ENCODE measurements around the gene PCDH15. TPM values are rescaled to one million over a fixed set of nuclear protein-coding genes. Genes with fewer than 3 reads are reported as not detected.

The PCDH15 gene
- total and polyA plus RNA-seq, 2 of the 13 experiments (the other 11 are each of a cell fraction or from before 2014, with no cell fraction given): not detected

- no peak for TF ChIP-seq SETDB1 (CRISPR knock-in tag; IDR thresholded peaks at IDR 0.05; ENCODE audit: borderline replicate concordance)
- TF ChIP-seq HDAC6 (IDR thresholded peaks at IDR 0.05; ENCODE audit: low read depth, low read length): no peak
- no peak for TF ChIP-seq PPARG (CRISPR knock-in tag; conservative IDR thresholded peaks at IDR 0.05)
- TF ChIP-seq FOXP4 (CRISPR knock-in tag; IDR thresholded peaks at IDR 0.05): no peak
These were observed 7.3 kb upstream of the PCDH15 start (continued) for GRCh38 chr10:54808186-54808935.

GRCh38 chr10:54799506-54799905 lies 1.5 kb downstream of the PCDH15 start:
- Histone ChIP-seq H4K20me1 (ENCODE audit: insufficient read depth, low read length) (no peaks in the 10 kb centered on the region), H3K27ac (ENCODE audit: extremely low read length, insufficient read depth, low read length) (no peak overlapping the region), H3K9me3 (ENCODE audit: low read length) (no peaks in the 10 kb centered on the region), H3K9ac (ENCODE audit: insufficient read depth, low read depth, low read length) (no peak overlapping the region), H3K4me3 (replicated peaks in 1 of 3; ENCODE audit: insufficient read depth in 1 of 3, low read depth in 2 of 3, low read length in 3 of 3) (no peak overlapping the region), H3K36me3 (replicated peaks in 1 of 2; ENCODE audit: control insufficient read depth in 1 of 2, insufficient read depth in 2 of 2, low read length in 2 of 2) (no peaks in the 10 kb centered on the region), H3K27me3 (ENCODE audit: control insufficient read depth in 1 of 2, insufficient read depth in 2 of 2, low read length in 2 of 2) (no peaks in the 10 kb centered on the region; a peak in 1 of 5 replicates), H3K4me2 (ENCODE audit: low read depth, low read length) (no peak overlapping the region), H2AFZ (ENCODE audit: low read length) (no peak overlapping the region), H3K79me2 (ENCODE audit: insufficient read depth, low read length) (no peaks in the 10 kb centered on the region), H3K4me1 (ENCODE audit: insufficient read depth, low read length) (no peaks in the 10 kb centered on the region)
- BruUV-seq (replicated peaks): no TSS peak
- no peak for ATAC-seq
- FAIRE-seq: no peak
- ChIA-PET POLR2A (no interaction called here), CTCF (ENCODE audit: low intra/inter-chr PET ratio, low total read pairs) (no interaction called here)
- in situ Hi-C loops (cut with HindIII; ENCODE audit: extremely low pct_ligation_motif_present, low pct_unique_long_range_greater_than_20kb) (no loop called here), intact Hi-C loops (cut with micrococcal nuclease; ENCODE audit: unreplicated experiment) (no loop called here)
- WGBS (ENCODE audit: low lambda C conversion rate): 0% methylated on average over 1 of the region's 1 CpG
- DNase-seq (ENCODE audit: low spot score): no peak
- TF ChIP-seq ZNF441 (CRISPR knock-in tag; IDR thresholded peaks at IDR 0.05; ENCODE audit: borderline replicate concordance) (no peak), ZNF780A (CRISPR knock-in tag; IDR thresholded peaks at IDR 0.05) (no peak), ZNF281 (CRISPR knock-in tag; IDR thresholded peaks at IDR 0.05; ENCODE audit: borderline replicate concordance) (no peak), CAMTA2 (CRISPR knock-in tag; IDR thresholded peaks at IDR 0.05; ENCODE audit: borderline replicate concordance) (no peak), NFAT5 (CRISPR knock-in tag; IDR thresholded peaks at IDR 0.05) (no peak), DRAP1 (CRISPR knock-in tag; IDR thresholded peaks at IDR 0.05) (no peak), ZNF652 (CRISPR knock-in tag; IDR thresholded peaks at IDR 0.05; ENCODE audit: borderline replicate concordance, low read depth) (no peak), RAD21 (CRISPR knock-in tag; IDR thresholded peaks at IDR 0.05) (no peak)

All from HepG2 (cell line).